Natural killer cell (primary cell): ENCODE results near the gene JAZF1. TPM values are rescaled to one million over a fixed set of nuclear protein-coding genes. Genes with fewer than 3 reads are reported as not detected.

Experiments
- ATAC-seq, 3 donors: fragments of 150-1000 bp in 2 of 3; fragments of 200-7000 bp in 1 of 3; cut with Tn5 transposase; 1 replicate in 1 of 3; 2 replicates in 2 of 3; pipeline ENCODE4 v1.10.0; 2021; ENCODE audit warnings: mild to moderate bottlenecking in 2 of 3, moderate library complexity in 2 of 3
- DNase-seq, 2 donors: peaks; one replicate each; pipeline versions ENCODE4 v3.0.0 to v3.0.0-alpha.2; 2013 to 2021; ENCODE audit warnings: mixed read lengths in 1 of 2
- H3K27ac ChIP-seq: one replicate; pipeline ENCODE4 v1.5.1; 2013; ENCODE audit warnings: mild to moderate bottlenecking, low read length
- H3K27me3 ChIP-seq: one replicate; pipeline ENCODE4 v1.6.1; 2013; ENCODE audit warnings: low read length; ENCODE audit not compliant: control insufficient read depth, insufficient read depth
- H3K36me3 ChIP-seq: one replicate; pipeline ENCODE4 v1.6.1; 2013; ENCODE audit warnings: low read length; ENCODE audit not compliant: control insufficient read depth, insufficient read depth
- H3K4me1 ChIP-seq: one replicate; pipeline ENCODE4 v1.6.1; 2013; ENCODE audit warnings: low read length; ENCODE audit not compliant: control insufficient read depth, insufficient read depth
- H3K4me3 ChIP-seq: one replicate; pipeline ENCODE4 v1.5.1; 2013; ENCODE audit warnings: low read length
- H3K9me3 ChIP-seq: one replicate; pipeline ENCODE4 v1.6.1; 2013; ENCODE audit warnings: low read length; ENCODE audit not compliant: control insufficient read depth, insufficient read depth
- H3K27ac Mint-ChIP-seq, 2 donors: one replicate each; pipeline ENCODE4 v1.8.0; 2022; ENCODE audit warnings: mild to moderate bottlenecking in 2 of 2, mixed read lengths in 2 of 2, moderate library complexity in 1 of 2
- H3K27me3 Mint-ChIP-seq, 2 donors: one replicate each; pipeline ENCODE4 v1.8.0; 2022; ENCODE audit warnings: low read depth in 2 of 2, mixed read lengths in 2 of 2
- H3K36me3 Mint-ChIP-seq: one replicate; pipeline ENCODE4 v1.8.0; 2022; ENCODE audit warnings: mixed read lengths
- H3K4me1 Mint-ChIP-seq, 2 donors: one replicate each; pipeline ENCODE4 v1.8.0; 2022; ENCODE audit warnings: mixed read lengths in 2 of 2
- H3K4me3 Mint-ChIP-seq: one replicate; pipeline ENCODE4 v1.8.0; 2022; ENCODE audit warnings: mild to moderate bottlenecking, moderate library complexity, mixed read lengths
- H3K9me3 Mint-ChIP-seq, 2 donors: one replicate each; pipeline ENCODE4 v1.8.0; 2022; ENCODE audit warnings: mixed read lengths in 2 of 2
- WGBS: methylation state at CpG from one replicate; pipeline ENCODE4 v1.1.7; 2013; ENCODE audit warnings: missing lambda C conversion rate; ENCODE audit not compliant: insufficient coverage; 5-methylcytosine and 5-hydroxymethylcytosine counted together
- intact Hi-C: fragments of 100-400 bp; cut with micrococcal nuclease; formaldehyde crosslinking; loops from one replicate; pipeline ENCODE4 v1.14.2; 2022
- total RNA-seq, 4 donors: library from RNA; stranded (reverse); fragments of 120-200 nt in 1 of 4; gene quantifications; one replicate each; pipeline versions ENCODE4 v1.2.3 to v1.2.4, GENCODE V29; 2013 to 2022
- TF ChIP-seq, protein P1 (sequence below): fragments of 200-600 bp; IDR thresholded peaks from one replicate; pipeline ENCODE4 v1.8.0; 2022; ENCODE audit warnings: antibody characterized with exemption

The JAZF1 gene
- total RNA-seq, 3 donors from 2014 or later (not counting 1 experiment from before 2014, with no cell fraction given): 82.5 to 89.7 (median 87.6) TPM

DNA sequence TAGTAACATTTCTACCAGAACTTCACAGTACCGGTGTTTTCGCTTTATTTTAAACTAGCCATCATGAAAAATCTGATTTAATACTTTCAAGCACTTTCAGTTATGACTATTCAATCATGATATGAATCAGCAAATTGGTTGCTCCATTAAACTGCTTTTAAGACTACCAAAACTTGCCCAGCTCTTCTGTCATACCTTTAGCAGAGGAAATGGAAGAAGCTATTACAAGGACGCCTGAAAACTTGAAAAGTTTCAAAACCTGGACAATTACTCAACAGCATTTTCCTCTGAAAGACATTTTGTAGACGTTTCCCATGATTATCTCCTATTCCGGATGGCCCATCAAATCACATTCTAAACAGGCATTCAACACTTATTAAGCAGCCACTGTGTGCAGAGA, 2.0 kb downstream of the JAZF1 start:
- H3K4me3 ChIP-seq: peak overlapping the region; percentile 27
- Mint-ChIP-seq H3K36me3 (no peaks in the 10 kb centered on the region), H3K4me1 (peaks cover 68 to 75% of the 10 kb centered on the region in 2 donors), H3K27me3 (no peaks in the 10 kb centered on the region), H3K9me3 (no peaks in the 10 kb centered on the region), H3K4me3 (peak overlapping the region; percentile 86), H3K27ac (peak overlapping the region; percentile 85 to 98)
- H3K9me3 ChIP-seq: no peaks in the 10 kb centered on the region
- ATAC-seq (no peak), DNase-seq (no peak)
- 70% methylated on average over 5 of the region's 5 CpGs for WGBS
- peak overlapping the region; percentile 59 for H3K27ac ChIP-seq
- intact Hi-C loops: loop anchor here (2.0 kb wide), 1 partner anchor 22 kb away; no protein-coding TSS in a partner anchor
- TF ChIP-seq, protein P1, sequence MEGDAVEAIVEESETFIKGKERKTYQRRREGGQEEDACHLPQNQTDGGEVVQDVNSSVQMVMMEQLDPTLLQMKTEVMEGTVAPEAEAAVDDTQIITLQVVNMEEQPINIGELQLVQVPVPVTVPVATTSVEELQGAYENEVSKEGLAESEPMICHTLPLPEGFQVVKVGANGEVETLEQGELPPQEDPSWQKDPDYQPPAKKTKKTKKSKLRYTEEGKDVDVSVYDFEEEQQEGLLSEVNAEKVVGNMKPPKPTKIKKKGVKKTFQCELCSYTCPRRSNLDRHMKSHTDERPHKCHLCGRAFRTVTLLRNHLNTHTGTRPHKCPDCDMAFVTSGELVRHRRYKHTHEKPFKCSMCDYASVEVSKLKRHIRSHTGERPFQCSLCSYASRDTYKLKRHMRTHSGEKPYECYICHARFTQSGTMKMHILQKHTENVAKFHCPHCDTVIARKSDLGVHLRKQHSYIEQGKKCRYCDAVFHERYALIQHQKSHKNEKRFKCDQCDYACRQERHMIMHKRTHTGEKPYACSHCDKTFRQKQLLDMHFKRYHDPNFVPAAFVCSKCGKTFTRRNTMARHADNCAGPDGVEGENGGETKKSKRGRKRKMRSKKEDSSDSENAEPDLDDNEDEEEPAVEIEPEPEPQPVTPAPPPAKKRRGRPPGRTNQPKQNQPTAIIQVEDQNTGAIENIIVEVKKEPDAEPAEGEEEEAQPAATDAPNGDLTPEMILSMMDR: no peak
- no peaks in the 10 kb centered on the region for H3K36me3 ChIP-seq
- no peaks in the 10 kb centered on the region for H3K27me3 ChIP-seq
- H3K4me1 ChIP-seq: peaks cover 23% of the 10 kb centered on the region

DNA sequence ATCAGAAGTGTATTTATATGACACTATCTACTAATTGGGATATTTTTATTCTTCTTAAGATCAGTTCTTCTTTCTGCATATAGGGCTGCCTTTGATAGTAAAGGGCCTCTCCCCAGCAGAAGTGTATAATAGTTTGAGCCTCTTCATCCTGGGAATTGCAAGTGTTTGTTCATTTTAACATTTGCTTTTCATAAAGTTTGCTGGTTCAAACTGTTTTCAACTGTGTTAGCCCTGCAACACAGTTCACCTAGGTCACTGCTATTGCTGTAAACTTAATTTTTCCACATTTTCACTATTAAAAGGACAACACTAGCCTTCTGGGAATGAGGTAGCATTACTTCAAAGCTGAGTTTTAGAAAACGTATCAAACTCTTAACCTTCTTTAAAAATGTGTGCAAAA, 2.8 kb downstream of the JAZF1 start:
- Histone ChIP-seq H3K9me3 (no peaks in the 10 kb centered on the region), H3K4me1 (peaks cover 21% of the 10 kb centered on the region), H3K36me3 (no peaks in the 10 kb centered on the region), H3K27me3 (no peaks in the 10 kb centered on the region), H3K27ac (no peak overlapping the region), H3K4me3 (no peak overlapping the region)
- intact Hi-C loops: loop anchor here (2.0 kb wide), 1 partner anchor 23 kb away; no protein-coding TSS in a partner anchor
- H3K9me3 Mint-ChIP-seq: no peaks in the 10 kb centered on the region
- WGBS: no CpG with 5 or more reads among the region's 1 CpG
- DNase-seq (no peak), ATAC-seq (no peak)
- peak overlapping the region; percentile 88 to 96 for H3K27ac Mint-ChIP-seq
- peak overlapping the region; percentile 14 for H3K4me3 Mint-ChIP-seq
- no peaks in the 10 kb centered on the region for H3K27me3 Mint-ChIP-seq
- peaks cover 72 to 75% of the 10 kb centered on the region in 2 donors for H3K4me1 Mint-ChIP-seq
- H3K36me3 Mint-ChIP-seq: no peaks in the 10 kb centered on the region
- TF ChIP-seq, protein P1: no peak

DNA sequence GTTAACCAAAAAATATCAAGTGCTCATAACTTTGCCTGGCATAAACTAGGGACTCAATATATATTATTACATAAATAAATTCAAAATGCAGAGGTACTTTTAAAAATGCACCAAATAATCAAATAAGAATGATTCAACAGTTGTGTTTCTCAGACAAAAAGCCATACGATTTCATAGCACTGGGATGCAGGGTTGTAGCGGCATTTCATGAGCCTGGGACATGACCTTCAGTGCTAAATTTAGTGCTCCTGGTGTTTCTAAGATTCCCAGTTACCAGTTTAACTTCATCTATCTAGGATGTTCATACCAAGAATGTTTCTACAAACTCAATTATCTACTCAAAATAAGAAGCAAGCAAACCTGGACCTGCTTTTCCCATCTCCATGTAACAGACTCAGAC, 4.0 kb downstream of the JAZF1 start:
- Histone ChIP-seq H3K27me3 (no peaks in the 10 kb centered on the region), H3K36me3 (no peaks in the 10 kb centered on the region), H3K4me1 (peaks cover 14% of the 10 kb centered on the region), H3K9me3 (no peaks in the 10 kb centered on the region), H3K27ac (peak overlapping the region; percentile 31), H3K4me3 (no peak overlapping the region)
- Mint-ChIP-seq H3K4me3 (peak overlapping the region; percentile 41), H3K27ac (peak overlapping the region; percentile 88 to 96), H3K4me1 (peaks cover 68 to 75% of the 10 kb centered on the region in 2 donors), H3K27me3 (no peaks in the 10 kb centered on the region), H3K9me3 (no peaks in the 10 kb centered on the region), H3K36me3 (no peaks in the 10 kb centered on the region)
- ATAC-seq (no peak), DNase-seq (no peak)
- WGBS: 93% methylated on average over 2 of the region's 2 CpGs
- TF ChIP-seq, protein P1: no peak
- intact Hi-C loops: no loop called here

DNA sequence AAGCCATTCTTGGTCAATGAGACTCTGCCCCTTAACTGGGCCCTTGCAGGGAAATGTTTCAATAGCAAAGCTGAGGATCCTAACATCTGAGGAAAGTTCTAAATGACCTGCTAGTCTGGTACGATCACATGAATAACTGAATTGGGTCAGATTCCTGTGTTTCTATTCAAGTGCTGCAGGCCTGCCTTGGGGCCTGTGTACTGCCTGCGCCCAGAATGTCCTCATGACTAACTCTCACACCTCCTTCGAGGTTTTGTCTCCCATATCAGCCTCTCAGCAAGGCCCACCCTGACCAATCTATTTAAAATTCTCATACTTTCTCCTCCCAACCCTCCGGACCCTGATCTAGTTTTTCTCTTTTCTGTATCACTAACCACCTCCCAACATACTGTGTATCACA, 4.4 kb downstream of the JAZF1 start:
- Mint-ChIP-seq H3K27me3 (no peaks in the 10 kb centered on the region), H3K4me3 (peak overlapping the region; percentile 29), H3K36me3 (no peaks in the 10 kb centered on the region), H3K9me3 (no peaks in the 10 kb centered on the region), H3K27ac (peak overlapping the region; percentile 88 to 96), H3K4me1 (peaks cover 67 to 75% of the 10 kb centered on the region in 2 donors)
- no peak overlapping the region for H3K27ac ChIP-seq
- DNase-seq: no peak
- no peaks in the 10 kb centered on the region for H3K27me3 ChIP-seq
- H3K36me3 ChIP-seq: no peaks in the 10 kb centered on the region
- peak in 2 of 3 donors; percentile 34 to 36 for ATAC-seq
- no peak overlapping the region for H3K4me3 ChIP-seq
- WGBS: 48% methylated on average over 4 of the region's 4 CpGs
- intact Hi-C loops: no loop called here
- TF ChIP-seq, protein P1: no peak
- peaks cover 11% of the 10 kb centered on the region for H3K4me1 ChIP-seq
- H3K9me3 ChIP-seq: no peaks in the 10 kb centered on the region
